SH-SY5Y (cell line): ENCODE measurements around the gene BMX.

Experiments
- GATA2 ChIP-seq: IDR thresholded peaks from 2 replicates; pipeline ENCODE4 v1.6.1; 2011; ENCODE audit warnings: mild to moderate bottlenecking, low read depth, low read length
- GATA3 ChIP-seq: IDR thresholded peaks from 2 replicates; pipeline ENCODE4 v1.6.1; 2011; ENCODE audit warnings: low read depth, mild to moderate bottlenecking, low read length, moderate library complexity

The BMX gene

DNA sequence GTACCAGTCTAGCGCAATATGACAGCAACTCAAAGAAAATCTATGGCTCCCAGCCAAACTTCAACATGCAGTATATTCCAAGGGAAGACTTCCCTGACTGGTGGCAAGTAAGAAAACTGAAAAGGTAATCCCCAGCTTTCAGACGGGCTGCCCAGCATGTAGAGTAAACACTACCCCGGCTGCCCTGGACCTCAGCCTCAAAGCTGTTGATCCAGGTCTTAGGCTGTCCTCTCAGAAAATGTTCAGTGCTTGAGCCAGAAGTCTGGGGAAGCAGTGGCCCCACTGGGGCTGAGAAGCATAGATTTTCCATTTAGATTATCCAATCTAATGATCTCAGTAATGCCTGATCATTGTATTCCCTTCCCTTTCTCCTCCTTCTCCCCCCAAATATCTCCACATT lies 21.9 kb downstream of the BMX start:
- TF ChIP-seq GATA2 (no peak), GATA3 (no peak)

DNA sequence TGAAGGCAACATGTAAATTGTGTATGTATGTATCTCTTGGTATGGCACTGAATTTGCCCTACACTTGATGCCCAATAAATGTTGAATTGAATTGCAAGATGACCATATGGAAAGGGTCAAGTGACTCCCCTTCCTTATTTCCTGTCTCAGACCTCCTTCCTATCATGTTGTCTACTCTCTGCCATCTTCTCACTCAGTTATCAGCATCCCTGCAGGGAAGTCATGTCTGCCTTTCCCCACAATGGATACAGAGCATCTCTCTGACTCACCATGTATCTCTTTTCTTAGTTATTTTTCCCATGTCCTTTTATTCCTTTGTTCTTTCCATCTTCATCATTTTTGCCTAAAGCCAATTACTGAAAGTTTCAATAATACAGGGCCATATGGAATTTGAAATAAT lies 22.5 kb downstream of the BMX start:
- TF ChIP-seq GATA3 = no peak
- TF ChIP-seq GATA2 = no peak

- TF ChIP-seq GATA3 (no peak), GATA2 (no peak)
Measured at GRCh38 chrX:15524417-15524816, 23.8 kb downstream of the BMX start.

- TF ChIP-seq GATA3 (no peak), GATA2 (no peak)
Measured at GRCh38 chrX:15525664-15526416, 25.2 kb downstream of the BMX start.

DNA sequence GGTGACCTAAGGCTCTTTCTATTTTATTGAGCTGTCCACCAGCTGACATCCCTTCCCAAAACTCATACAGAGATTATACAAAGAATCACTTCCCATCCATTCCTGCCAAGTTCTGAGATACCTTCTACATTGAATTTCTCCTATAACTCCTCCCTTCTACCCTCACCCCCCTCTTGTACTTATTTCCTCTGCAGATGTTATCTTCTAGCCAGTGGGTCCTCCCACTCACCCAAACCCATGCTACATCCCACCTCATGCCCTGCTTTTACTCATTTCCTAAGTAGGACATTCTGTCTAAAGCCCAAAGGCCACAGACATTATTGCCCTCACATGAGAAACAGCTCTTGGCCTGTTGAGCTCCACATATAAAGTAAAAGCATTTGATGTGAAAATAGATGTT lies 28.6 kb downstream of the BMX start:
- TF ChIP-seq GATA2 (no peak), GATA3 (no peak)

GRCh38 chrX:15530318-15530717 lies 29.7 kb downstream of the BMX start:
- TF ChIP-seq GATA3 = no peak
- TF ChIP-seq GATA2 = no peak

DNA sequence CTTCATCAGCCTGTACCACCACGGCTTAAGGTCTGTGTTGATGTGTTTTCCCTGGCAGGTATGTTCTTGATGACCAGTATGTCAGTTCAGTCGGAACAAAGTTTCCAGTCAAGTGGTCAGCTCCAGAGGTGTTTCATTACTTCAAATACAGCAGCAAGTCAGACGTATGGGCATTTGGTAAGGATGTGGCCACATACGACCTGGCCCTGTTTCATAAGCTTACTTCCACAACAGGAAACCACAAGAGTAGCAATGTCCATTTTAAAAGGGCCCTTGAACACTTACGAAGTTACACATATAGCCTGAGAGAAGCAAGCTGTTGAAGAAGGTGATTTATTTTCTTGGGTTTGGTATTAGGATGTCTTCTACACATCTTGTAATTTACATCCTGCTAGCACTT lies 46.1 kb downstream of the BMX start:
- no peak for TF ChIP-seq GATA2
- no peak for TF ChIP-seq GATA3

DNA sequence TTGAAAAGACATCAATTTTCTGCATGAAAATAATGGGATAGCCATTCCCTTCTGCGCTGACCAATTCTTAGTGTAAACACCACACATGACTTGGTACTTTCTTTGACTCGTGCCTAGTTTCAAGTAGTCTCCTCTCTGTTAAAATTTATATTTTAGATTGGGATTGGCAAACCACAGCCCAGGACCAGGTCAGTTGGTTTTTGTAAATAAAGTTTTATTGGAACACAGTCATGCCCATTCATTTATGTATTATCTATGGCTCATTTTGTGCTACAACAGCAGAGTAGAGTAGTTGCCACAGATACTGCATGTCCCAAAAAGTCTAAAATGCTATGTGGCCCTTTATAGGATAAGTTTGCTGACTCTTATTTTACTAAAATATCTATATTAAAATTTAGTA lies 46.7 kb downstream of the BMX start:
- no peak for TF ChIP-seq GATA2
- no peak for TF ChIP-seq GATA3

GRCh38 chrX:15549189-15550012 lies 48.8 kb downstream of the BMX start:
- TF ChIP-seq GATA3 (no peak), GATA2 (peak; percentile 26; the same call in 1 of the 2 replicates)

GRCh38 chrX:15559227-15559626 lies 58.6 kb downstream of the BMX start:
- TF ChIP-seq GATA2 (no peak), GATA3 (no peak)

DNA sequence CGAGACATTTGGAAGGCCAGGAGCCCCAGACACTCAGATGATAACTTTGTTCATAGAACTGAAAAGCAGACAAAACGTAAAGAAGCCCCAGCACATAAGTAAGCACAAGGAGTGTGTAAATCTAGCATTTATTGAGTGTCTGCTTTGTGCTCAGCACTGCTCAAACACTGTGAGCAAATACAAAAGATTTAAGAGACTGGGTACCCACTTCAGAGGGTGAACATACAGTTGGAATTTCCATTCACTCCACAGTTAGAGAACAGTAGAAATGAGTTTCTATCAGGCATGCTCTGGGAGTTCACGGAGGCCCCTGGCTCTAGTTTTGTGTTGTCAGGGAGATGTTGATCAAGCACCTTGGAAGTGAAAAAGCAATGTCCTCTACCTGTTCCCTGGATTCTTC lies 60.3 kb downstream of the BMX start:
- TF ChIP-seq GATA3 (no peak), GATA2 (no peak)

DNA sequence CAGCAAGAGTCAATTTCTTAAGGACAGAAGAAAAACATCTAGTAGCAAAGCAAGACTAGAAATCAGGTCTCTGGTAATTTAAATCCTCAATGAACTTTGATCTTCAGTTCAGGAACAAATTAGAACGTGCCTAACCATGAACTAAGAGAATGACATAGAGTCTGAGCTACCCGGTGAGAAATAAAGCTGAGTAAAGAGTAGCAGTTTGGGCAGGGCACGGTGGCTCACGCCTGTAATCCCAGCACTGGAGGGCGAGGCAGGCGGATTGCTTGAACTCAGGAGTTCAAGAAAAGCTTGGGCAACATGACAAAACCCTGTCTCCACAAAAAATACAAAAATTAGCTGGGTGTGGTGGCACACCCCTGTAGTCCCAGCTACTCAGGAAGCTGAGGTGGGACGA lies 62.4 kb downstream of the BMX start:
- no peak for TF ChIP-seq GATA3
- no peak for TF ChIP-seq GATA2

DNA sequence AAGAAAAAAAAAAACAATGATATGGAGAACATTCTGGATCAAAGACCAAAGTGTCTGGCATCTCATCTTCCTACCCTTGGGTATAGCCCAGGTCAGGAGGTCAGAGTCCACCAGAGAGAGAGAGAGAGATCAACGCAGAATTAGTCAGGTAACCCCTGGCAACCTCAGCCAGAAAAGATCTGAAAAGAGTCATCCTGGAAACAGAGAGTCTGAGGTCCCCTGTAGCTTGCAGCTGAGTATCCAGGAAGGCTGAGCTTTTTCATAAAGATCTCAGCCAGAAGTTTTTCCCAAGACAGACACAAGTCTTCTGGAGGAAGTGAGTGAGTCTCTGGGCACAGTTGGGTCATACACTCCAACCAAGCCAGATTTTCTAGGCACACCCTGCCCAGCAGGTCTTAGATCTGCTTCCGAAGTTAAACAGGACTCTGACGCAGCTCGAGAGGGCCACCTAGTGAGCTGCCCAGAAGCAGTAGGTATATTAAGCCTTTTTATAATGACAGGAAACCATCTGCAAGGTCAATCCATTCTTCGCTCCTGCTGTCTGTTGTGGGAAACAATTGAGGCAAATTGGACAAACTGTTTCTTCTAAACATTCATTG lies 64.5 kb downstream of the BMX start:
- TF ChIP-seq GATA3 = no peak
- TF ChIP-seq GATA2 = no peak

DNA sequence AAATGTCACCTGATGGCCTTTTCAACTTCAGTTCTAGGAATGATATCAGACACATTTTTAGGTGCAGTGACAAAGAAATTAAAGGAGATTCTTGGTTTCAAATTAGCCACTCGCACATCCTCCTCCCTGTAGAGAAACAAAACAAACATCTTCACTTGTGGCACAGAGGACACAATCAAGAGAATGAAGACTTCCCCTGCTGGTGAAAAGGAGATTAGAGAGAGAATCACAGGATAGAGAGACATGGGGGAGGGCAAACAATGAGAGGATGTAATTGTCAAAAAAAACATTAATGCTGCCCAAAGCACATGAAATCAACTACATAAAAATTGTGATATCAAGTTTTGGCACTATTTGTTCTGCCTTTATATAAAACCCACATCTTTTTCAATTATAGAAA lies 65.6 kb downstream of the BMX start:
- TF ChIP-seq GATA3 (no peak), GATA2 (no peak)

DNA sequence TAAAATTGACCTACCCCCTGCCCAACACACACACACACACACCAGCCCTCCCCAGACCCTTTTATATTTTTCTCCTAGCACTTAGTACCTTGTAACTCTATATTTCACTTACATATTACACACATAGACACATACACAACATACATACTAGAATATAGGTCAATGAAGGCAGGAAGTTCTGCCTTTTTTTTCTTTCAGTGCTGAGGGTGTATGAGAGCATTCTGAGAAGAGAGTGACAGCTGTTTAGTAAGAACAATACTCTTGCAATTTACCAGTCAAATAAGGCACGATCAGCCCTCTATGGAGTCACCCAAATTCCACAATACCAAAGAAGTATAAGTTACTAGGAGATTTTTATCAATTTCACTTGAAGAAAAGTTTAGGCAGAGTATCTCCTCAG lies 66.7 kb downstream of the BMX start:
- no peak for TF ChIP-seq GATA3
